BLaER1 (cell line): ENCODE measurements around the gene DCAF11.

Experiments
- H3K27ac ChIP-seq: shearing (Covaris generic); formaldehyde crosslinking; 2 replicates; pipeline ENCODE4 v1.8.1; 2022
- H3K27me3 ChIP-seq: shearing (Covaris generic); formaldehyde crosslinking; 2 replicates; pipeline ENCODE4 v1.8.1; 2022
- H3K36me3 ChIP-seq: shearing (Covaris generic); formaldehyde crosslinking; 2 replicates; pipeline ENCODE4 v1.8.1; 2022
- H3K4me1 ChIP-seq: shearing (Covaris generic); formaldehyde crosslinking; 2 replicates; pipeline ENCODE4 v1.8.1; 2022
- H3K4me2 ChIP-seq: shearing (Covaris generic); formaldehyde crosslinking; 2 replicates; pipeline ENCODE4 v1.8.1; 2022
- H3K4me3 ChIP-seq: shearing (Covaris generic); formaldehyde crosslinking; 2 replicates; pipeline ENCODE4 v1.8.1; 2022
- H3K9ac ChIP-seq: shearing (Covaris generic); formaldehyde crosslinking; 2 replicates; pipeline ENCODE4 v1.8.1; 2022
- H3K9me3 ChIP-seq: shearing (Covaris generic); formaldehyde crosslinking; 2 replicates; pipeline ENCODE4 v1.8.1; 2022
- H4K20me1 ChIP-seq: shearing (Covaris generic); formaldehyde crosslinking; 2 replicates; pipeline ENCODE4 v1.8.1; 2022
- Cebpa-rat ChIP-seq: shearing (Covaris generic); IDR thresholded peaks from 2 replicates; pipeline ENCODE4 v1.8.1; 2022

The DCAF11 gene

DNA sequence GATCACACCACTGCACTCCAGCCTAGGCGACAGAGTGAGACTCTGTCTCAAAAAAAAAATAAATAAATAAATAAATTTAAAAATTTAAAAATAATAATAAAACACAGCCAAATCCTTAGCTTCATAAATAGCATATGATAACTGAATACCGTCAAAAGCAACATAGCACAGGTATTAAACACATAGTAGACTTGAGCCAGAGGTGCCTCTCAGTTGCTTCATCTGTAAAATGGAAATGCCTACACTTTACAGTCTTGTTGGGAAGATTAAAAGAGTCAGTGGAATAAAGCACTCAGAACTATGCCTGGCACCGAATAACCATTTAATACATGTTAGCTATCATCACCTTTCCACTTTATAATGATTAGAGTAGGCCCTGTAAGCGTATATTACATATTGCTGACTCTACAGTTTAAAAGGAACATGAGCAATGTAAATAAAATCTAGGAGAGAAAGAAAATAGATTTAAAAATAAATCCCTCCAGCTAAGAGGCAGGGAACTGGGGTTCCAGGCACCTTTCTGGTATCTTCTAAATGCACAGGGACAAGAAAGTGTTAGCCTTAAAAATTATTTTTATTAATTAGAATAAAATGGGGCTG lies 7.8 kb upstream of the DCAF11 start:
- peaks cover 25% of the 10 kb centered on the region for H3K4me1 ChIP-seq
- no peak overlapping the region for H3K4me3 ChIP-seq
- H3K4me2 ChIP-seq = no peak overlapping the region
- no peak for TF ChIP-seq Cebpa-rat
- H3K27me3 ChIP-seq = no peaks in the 10 kb centered on the region
- no peak overlapping the region for H3K27ac ChIP-seq
- H3K9ac ChIP-seq = no peak overlapping the region
- H3K9me3 ChIP-seq = peaks cover 29% of the 10 kb centered on the region
- H3K36me3 ChIP-seq = peaks cover 37% of the 10 kb centered on the region
- no peaks in the 10 kb centered on the region for H4K20me1 ChIP-seq

DNA sequence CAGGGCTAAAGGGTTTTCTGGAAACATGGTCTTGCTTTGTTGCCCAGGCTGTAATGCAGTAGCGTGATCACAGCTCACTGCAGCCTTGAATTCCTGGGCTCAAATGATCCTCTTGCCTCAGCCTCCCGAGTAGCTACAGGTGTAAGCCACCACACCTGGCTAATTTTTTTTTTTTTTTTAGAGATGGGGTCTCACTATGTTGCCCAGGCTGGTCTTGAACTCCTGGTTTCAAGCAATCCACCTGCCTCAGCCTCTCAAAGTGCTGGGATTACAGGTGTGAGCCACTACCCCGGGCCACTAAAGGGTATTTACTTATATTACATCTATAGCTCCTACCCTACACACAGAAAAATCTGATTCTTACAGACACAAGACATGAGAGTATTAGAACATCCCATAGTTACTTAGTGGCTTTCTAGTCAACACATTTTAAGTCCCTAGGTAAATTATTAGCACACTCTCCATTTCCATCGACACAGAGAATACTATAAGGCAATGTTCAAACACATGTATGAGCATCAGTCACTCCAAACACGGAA lies 6.2 kb upstream of the DCAF11 start:
- H3K9ac ChIP-seq = no peak overlapping the region
- H3K9me3 ChIP-seq = peaks cover 19% of the 10 kb centered on the region
- no peak overlapping the region for H3K27ac ChIP-seq
- TF ChIP-seq Cebpa-rat = no peak
- no peaks in the 10 kb centered on the region for H4K20me1 ChIP-seq
- H3K36me3 ChIP-seq = peaks cover 21% of the 10 kb centered on the region
- H3K4me2 ChIP-seq = no peak overlapping the region
- H3K4me3 ChIP-seq = no peak overlapping the region
- H3K27me3 ChIP-seq = no peaks in the 10 kb centered on the region
- peaks cover 26% of the 10 kb centered on the region for H3K4me1 ChIP-seq

DNA sequence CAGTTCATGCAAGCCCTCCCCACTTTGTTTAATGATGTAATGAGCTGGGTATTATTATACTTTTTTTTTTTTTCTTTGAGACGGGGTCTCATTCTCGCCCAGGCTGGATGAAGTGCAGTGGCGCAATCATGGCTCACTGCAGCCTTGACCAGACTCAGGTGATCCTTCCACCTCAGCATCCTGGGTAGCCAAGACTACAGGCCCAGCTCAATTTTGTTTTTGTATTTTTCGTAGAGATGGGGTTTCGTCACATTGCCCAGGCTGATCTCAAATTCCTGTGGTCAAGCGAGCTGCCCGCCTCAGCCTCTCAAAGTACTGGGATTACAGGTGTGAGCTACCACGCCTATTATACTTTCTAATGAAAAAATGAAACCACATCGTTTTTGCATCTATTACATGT lies 4.5 kb upstream of the DCAF11 start:
- Histone ChIP-seq H3K9ac (no peak overlapping the region), H4K20me1 (no peaks in the 10 kb centered on the region), H3K4me1 (peaks cover 28% of the 10 kb centered on the region), H3K27ac (no peak overlapping the region), H3K27me3 (no peaks in the 10 kb centered on the region), H3K36me3 (peaks cover 4% of the 10 kb centered on the region; the same call in 1 of the 2 replicates), H3K9me3 (peaks cover 2% of the 10 kb centered on the region; the same call in 1 of the 2 replicates), H3K4me2 (no peak overlapping the region), H3K4me3 (no peak overlapping the region)
- TF ChIP-seq Cebpa-rat = no peak

DNA sequence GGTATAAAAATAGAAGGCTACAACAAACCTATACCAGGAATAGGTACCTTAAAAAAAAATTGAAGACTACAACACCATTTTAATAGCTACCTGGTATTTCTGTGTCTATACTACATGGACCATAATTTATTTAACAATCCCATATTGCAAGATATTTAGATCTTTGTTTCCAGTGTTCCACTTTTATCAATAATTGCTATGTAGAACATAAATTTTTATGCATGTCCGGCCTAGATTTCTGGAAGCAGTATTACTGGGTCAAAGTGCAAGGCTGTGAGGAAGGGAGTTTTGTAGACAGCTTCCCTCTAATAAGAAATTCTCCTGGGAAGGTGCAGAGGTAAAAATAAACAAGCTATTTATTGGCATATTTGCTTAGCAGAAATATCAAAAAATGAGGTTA lies 4.1 kb upstream of the DCAF11 start:
- H4K20me1 ChIP-seq = no peaks in the 10 kb centered on the region
- no peak for TF ChIP-seq Cebpa-rat
- H3K4me3 ChIP-seq = no peak overlapping the region
- no peak overlapping the region for H3K9ac ChIP-seq
- no peak overlapping the region for H3K27ac ChIP-seq
- H3K9me3 ChIP-seq = no peaks in the 10 kb centered on the region
- no peak overlapping the region for H3K4me2 ChIP-seq
- H3K4me1 ChIP-seq = peaks cover 30% of the 10 kb centered on the region
- H3K27me3 ChIP-seq = no peaks in the 10 kb centered on the region
- H3K36me3 ChIP-seq = no peaks in the 10 kb centered on the region

DNA sequence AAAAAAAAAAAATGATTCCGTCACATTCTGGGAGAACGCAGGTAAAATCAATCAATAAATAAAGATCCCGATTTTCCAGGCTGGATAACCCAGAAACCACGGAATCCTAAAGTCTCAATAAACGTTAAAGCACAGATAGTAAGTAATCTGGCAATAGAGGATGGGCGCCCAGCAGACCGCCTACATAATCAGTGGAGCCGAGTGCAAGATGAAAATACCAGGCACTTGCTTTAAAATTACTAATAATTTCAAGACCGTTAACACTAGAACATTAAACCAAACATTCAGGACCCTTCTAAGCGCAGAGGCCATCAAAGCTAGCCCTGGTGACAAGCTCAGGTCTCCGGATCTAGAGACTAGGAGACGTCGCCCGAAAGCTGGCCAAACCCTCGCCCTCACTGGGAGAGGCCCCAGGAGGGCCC lies 1.2 kb upstream of the DCAF11 start:
- Histone ChIP-seq H3K36me3 (peaks cover 23% of the 10 kb centered on the region), H3K27ac (peak overlapping the region; percentile 95), H3K4me1 (peaks cover 42% of the 10 kb centered on the region), H3K4me2 (peak overlapping the region; percentile 100), H3K9ac (peak overlapping the region; percentile 87), H3K27me3 (no peaks in the 10 kb centered on the region), H3K4me3 (peak overlapping the region; percentile 75), H3K9me3 (no peaks in the 10 kb centered on the region), H4K20me1 (no peaks in the 10 kb centered on the region)
- no peak for TF ChIP-seq Cebpa-rat

DNA sequence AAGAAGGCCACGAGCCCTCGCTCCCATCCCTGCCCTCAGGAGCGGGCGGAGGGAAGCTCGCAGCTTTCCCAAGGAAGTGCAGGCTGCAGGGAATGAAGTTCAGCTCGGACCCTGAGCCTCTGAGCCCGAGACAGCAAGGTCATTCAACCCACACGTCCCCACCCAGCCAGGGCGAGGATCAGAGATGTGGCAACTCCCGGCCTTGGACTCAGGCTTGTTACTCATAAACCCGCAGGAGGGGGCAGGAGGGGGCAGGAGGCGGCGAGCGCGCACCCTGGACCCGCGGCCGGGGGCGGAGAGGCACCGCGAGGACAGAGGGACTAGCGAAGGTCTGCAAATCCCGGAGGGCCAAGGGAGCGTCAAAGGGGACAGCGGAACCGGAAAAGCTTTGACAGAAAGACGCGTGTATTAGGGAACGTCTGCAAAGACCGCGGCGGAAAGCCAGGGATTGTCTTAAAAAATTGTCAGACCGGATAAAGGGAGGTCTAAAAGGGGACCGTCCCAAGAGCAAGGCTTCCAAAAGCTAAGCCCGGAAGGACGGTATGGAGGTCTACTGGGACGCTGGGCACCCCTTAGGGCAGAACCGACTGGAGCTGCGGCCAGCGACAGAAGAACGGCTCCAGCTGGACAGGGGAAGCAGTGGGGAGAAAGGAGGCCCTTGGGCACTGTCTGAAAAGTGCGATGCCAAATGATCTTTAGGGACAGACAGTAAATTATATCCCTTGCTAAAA lies 611 bp upstream of the DCAF11 start:
- peaks cover 36% of the 10 kb centered on the region for H3K4me1 ChIP-seq
- H4K20me1 ChIP-seq = no peaks in the 10 kb centered on the region
- no peaks in the 10 kb centered on the region for H3K27me3 ChIP-seq
- H3K4me3 ChIP-seq = peak overlapping the region; percentile 75
- no peaks in the 10 kb centered on the region for H3K9me3 ChIP-seq
- peak overlapping the region; percentile 95 for H3K27ac ChIP-seq
- H3K9ac ChIP-seq = peak overlapping the region; percentile 87
- H3K4me2 ChIP-seq = peak overlapping the region; percentile 100
- 0 out of 2 replicates have a peak, but pooled peaks have one; percentile 22 for TF ChIP-seq Cebpa-rat
- H3K36me3 ChIP-seq = peaks cover 29% of the 10 kb centered on the region

DNA sequence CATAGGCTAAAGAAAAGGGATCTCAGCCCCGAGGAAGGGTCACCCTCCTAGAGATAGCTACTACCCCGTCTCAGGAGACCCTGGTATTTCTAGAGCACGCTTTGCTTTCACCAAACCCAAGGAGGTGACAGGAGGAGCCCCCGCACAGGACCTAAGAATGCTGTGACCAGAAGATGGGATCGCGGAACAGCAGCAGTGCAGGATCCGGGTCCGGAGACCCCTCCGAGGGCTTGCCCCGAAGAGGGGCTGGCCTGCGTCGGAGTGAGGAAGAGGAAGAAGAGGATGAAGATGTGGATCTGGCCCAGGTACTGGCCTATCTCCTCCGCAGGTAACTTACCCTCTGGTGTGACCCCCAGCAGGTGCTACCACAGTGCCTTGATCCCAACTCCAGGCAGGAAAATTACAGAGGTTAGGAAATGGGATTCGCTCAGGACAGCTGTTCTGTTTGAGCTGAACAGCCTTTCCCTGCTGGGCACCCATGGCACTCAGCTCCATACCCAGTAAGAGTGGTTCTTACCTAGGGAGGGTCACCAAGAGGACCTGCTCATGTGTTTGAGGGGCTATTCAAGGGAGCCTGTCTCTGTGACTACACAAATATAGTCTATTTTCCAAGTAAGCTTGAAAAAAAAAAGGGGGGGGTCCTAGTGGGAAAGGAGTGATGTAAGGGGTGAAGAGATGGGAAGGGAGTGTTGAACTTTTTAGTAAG lies 998 bp downstream of the DCAF11 start:
- peak overlapping the region; percentile 87 for H3K9ac ChIP-seq
- peaks cover 25% of the 10 kb centered on the region for H3K4me1 ChIP-seq
- H3K27me3 ChIP-seq = no peaks in the 10 kb centered on the region
- no peaks in the 10 kb centered on the region for H3K9me3 ChIP-seq
- H3K4me2 ChIP-seq = peak overlapping the region; percentile 93
- H3K27ac ChIP-seq = peak overlapping the region; percentile 48; the same call in 1 of the 2 replicates
- no peaks in the 10 kb centered on the region for H4K20me1 ChIP-seq
- TF ChIP-seq Cebpa-rat = no peak
- H3K4me3 ChIP-seq = peak overlapping the region; percentile 75
- H3K36me3 ChIP-seq = peaks cover 45% of the 10 kb centered on the region

DNA sequence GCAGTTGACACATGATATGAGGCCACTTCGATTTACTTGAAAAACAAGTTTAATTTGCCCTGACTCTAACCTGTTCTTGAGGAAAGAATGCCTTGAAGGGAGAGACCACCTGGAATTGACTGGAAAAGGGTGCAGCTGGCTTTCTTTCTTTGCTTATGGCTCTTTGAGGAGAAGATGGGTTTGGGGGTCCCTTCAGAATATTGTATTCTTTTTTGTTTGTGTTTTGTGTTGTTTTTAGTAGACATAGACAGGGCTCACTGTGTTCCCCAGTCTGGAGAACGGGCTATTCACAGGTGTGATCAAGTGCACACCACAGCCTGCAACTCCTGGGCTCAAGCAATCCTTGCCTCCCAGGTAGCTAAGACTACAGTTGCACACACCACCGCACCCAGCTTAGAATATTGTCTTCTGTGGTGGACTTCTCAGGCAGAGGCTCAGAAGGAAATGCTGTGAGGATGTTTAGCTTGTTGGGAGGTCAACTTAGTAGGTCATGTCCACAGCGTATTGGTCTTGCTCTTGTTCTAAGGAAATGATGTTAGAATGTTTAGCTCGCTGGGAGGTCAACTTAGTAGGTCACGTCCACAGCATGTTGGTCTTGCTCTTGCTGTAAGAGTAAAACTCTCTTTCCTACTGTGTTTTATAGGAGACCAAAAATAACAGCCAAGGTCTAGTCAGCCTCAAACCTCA lies 1.7 kb downstream of the DCAF11 start:
- TF ChIP-seq Cebpa-rat = no peak
- Histone ChIP-seq H3K27me3 (no peaks in the 10 kb centered on the region), H4K20me1 (no peaks in the 10 kb centered on the region), H3K4me2 (peak overlapping the region; percentile 93), H3K4me1 (peaks cover 19% of the 10 kb centered on the region), H3K9ac (peak overlapping the region; percentile 87), H3K27ac (no peak overlapping the region), H3K9me3 (no peaks in the 10 kb centered on the region), H3K4me3 (peak overlapping the region; percentile 75), H3K36me3 (peaks cover 52% of the 10 kb centered on the region)

DNA sequence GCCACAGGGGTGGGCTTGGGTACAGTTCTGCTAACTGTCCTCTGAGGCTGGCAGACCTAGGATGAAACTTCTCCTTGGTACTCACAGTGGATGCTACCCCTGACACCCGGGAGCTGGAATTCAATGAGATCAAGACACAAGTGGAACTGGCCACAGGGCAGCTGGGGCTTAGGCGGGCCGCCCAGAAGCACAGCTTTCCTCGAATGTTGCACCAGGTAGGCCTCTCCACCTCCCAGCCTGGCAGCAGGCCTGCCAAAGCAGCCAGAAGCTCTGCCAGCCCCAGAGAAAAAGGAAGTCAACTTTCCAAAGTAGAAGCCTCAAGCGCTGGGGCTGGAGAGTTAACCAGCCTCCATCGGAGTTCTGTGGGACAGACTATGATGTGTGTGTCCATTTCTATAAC lies 2.6 kb downstream of the DCAF11 start:
- Histone ChIP-seq H3K9me3 (no peaks in the 10 kb centered on the region), H3K4me2 (no peak overlapping the region; the same call in 1 of the 2 replicates), H3K9ac (0 out of 2 replicates have a peak overlapping the region, but pooled peaks have one; percentile 13), H3K27me3 (no peaks in the 10 kb centered on the region), H4K20me1 (no peaks in the 10 kb centered on the region), H3K27ac (no peak overlapping the region), H3K4me1 (peaks cover 19% of the 10 kb centered on the region), H3K36me3 (peaks cover 61% of the 10 kb centered on the region), H3K4me3 (no peak overlapping the region)
- no peak for TF ChIP-seq Cebpa-rat
